ENCODE data around the gene PHF2.
A peak's percentile ranks its signal among the peaks of the same experiment; 100 is the strongest.

Gene PHF2

DNA sequence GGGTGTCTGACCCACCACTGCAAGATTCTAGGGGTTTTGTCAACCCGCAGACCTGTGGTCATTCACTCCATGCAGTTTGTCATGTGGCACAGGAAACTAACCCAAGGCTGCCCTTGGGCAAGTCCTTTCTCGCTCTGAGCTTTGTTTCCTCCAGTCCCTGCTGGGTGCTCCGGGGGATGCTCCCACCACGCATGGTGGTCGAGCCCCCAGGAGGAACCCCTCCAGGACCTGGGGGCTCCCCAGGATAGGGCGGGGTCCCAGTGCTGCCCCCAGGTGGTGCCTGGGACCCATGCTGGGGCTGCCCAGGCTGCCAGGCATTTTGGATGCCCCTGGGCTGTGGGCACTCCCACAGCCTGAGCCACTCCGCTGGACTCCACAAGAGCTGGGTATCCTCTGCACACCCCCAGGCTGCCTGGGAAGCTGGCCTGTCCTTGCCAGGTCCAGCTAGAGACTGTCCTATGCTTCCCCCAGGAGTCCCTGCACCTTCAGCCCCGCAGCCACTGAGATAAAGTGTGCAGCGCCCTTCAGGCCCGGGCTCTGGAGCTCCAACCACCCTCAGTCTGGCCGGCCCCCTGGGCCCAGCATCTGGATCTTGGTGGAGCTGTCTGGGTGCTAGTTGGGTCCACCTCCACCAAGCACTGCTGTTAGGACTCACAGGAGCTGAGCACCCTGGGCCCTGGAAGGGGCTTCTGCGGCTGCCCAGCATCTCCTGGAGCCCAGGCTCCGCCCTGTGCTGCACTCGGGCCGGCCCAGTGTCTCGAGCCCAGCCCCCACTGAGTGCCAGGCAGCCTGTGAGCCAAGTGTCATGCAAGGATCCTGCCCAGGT is 104.3 kb downstream of the PHF2 start:
- TF ChIP-seq Cebpa-rat (IDR thresholded peaks at IDR 0.05), result no peak

GRCh38 chr9:93681269-93682154 is 105.1 kb downstream of the PHF2 start:
- peaks cover 11% of the 10 kb centered on the region; the same call in 1 of the 2 replicates for H4K20me1 ChIP-seq
- no peak overlapping the region for H3K4me3 ChIP-seq
- no peaks in the 10 kb centered on the region for H3K9me3 ChIP-seq
- no peak overlapping the region for H3K4me2 ChIP-seq
- H3K4me1 ChIP-seq, result peaks cover 16% of the 10 kb centered on the region
- H3K27me3 ChIP-seq, result no peaks in the 10 kb centered on the region
- TF ChIP-seq Cebpa-rat (IDR thresholded peaks at IDR 0.05), result no peak
- peaks cover 28% of the 10 kb centered on the region for H3K36me3 ChIP-seq
- no peak overlapping the region for H3K27ac ChIP-seq
- H3K9ac ChIP-seq, result no peak overlapping the region

More for the DNA sequence above, 104.3 kb downstream of the PHF2 start:
- Histone ChIP-seq H3K9ac (no peak overlapping the region), H3K36me3 (peaks cover 36% of the 10 kb centered on the region), H3K4me3 (no peak overlapping the region), H4K20me1 (peaks cover 13% of the 10 kb centered on the region; the same call in 1 of the 2 replicates), H3K4me1 (peaks cover 16% of the 10 kb centered on the region), H3K4me2 (no peak overlapping the region), H3K27ac (no peak overlapping the region), H3K27me3 (no peaks in the 10 kb centered on the region), H3K9me3 (no peaks in the 10 kb centered on the region)

DNA sequence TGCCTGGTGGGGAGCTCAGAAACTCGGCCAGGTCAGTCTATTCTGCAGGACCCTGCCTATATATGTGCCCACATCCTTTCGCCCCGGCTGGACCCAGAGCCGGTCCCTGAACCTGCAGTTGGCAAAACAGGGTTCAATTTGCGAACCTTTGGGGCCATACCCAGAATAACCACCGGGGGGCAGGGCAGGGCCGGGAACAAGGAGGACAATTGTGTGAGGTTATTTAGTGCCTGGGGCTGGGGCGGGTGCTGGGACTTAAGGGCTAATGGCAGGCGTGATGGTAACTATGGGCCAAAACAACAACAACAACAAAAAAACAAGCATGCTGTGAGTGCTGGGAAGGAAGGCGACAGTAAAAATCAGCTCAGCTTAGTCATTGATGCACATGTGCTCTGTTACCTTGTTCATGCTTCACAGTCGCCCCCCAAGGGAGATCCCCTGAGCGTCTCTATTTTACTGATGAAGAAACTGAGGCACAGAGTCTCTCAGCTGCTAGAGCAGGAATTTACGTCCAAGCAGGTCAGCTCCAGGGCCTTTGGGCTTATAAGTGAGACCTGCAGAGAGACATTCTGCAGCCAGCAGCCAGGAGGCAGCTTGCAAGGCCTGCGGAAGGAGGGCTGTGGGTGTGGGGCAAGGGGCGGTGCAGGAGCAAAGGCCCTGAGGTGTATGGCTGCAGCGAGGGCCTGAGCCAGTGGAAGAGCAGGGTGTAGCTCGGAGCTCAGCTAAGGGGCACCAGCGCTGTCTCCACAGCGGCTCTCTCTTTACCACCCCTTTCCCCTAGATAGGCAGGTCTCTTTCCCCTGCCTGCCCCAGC is 106.0 kb downstream of the PHF2 start:
- H3K9me3 ChIP-seq, result peaks cover 6% of the 10 kb centered on the region; the same call in 1 of the 2 replicates
- H3K9ac ChIP-seq, result no peak overlapping the region
- peaks cover 11% of the 10 kb centered on the region; the same call in 1 of the 2 replicates for H4K20me1 ChIP-seq
- H3K4me1 ChIP-seq, result peaks cover 16% of the 10 kb centered on the region
- no peak overlapping the region for H3K27ac ChIP-seq
- H3K36me3 ChIP-seq, result peaks cover 19% of the 10 kb centered on the region
- H3K4me2 ChIP-seq, result no peak overlapping the region
- no peak for TF ChIP-seq Cebpa-rat (IDR thresholded peaks at IDR 0.05)
- H3K27me3 ChIP-seq, result no peaks in the 10 kb centered on the region
- H3K4me3 ChIP-seq, result no peak overlapping the region

DNA sequence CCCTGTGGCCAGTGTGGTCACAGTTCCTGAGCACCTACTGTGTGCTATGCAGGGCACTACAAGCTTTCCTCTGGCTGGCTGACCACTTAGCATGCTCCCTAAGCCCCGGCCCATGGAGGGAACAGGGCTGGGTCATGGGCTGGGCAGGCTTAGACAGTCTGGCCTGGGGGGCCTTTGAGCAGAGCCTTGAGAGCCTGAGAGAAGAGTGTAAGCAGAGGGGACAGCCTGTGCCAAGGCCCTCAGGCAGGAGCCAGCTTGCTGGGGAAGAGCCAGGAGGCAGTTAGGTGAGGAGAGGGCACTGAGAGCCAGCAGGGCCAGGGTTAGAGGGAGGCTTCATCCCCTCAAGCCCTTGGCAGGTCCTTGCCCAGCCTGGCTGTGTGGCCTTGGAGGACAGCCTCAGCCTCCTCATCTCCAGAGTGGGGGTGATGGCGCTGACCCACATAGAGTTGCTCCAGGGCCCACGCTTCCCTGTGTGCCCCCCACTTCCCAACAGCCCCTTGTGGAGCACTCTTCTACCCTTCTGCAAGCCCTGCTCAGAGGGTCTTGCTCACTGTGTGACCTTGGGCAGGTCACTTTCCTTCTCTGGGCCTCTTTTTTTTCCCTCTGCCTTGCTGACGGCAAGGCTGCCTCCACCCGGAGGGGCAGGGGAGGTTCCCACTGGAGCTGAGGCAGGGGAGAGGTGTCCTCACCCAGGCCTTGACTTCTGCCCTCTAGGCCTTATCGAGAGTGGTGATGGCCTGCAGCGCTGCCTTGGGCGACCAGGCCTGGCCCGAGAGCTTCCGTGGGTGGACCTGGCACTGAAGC is 107.1 kb downstream of the PHF2 start:
- H3K36me3 ChIP-seq, result peaks cover 8% of the 10 kb centered on the region
- no peak overlapping the region for H3K27ac ChIP-seq
- no peak overlapping the region for H3K4me3 ChIP-seq
- no peaks in the 10 kb centered on the region for H3K27me3 ChIP-seq
- no peak for TF ChIP-seq Cebpa-rat (IDR thresholded peaks at IDR 0.05)
- H3K9ac ChIP-seq, result no peak overlapping the region
- H3K4me1 ChIP-seq, result peaks cover 9% of the 10 kb centered on the region
- peaks cover 17% of the 10 kb centered on the region for H3K9me3 ChIP-seq
- H4K20me1 ChIP-seq, result peaks cover under 1% of the 10 kb centered on the region; the same call in 1 of the 2 replicates
- H3K4me2 ChIP-seq, result no peak overlapping the region

- Histone ChIP-seq H3K4me2 (no peak overlapping the region), H3K4me3 (no peak overlapping the region), H4K20me1 (no peaks in the 10 kb centered on the region), H3K27me3 (no peaks in the 10 kb centered on the region), H3K9ac (no peak overlapping the region), H3K9me3 (peaks cover 25% of the 10 kb centered on the region), H3K4me1 (peaks cover 9% of the 10 kb centered on the region), H3K36me3 (peaks cover 8% of the 10 kb centered on the region; the same call in 1 of the 2 replicates), H3K27ac (no peak overlapping the region)
- TF ChIP-seq Cebpa-rat (IDR thresholded peaks at IDR 0.05), result no peak
Measured at GRCh38 chr9:93684161-93684765, 107.9 kb downstream of the PHF2 start.

GRCh38 chr9:93684806-93685543 is 108.6 kb downstream of the PHF2 start:
- no peaks in the 10 kb centered on the region for H3K27me3 ChIP-seq
- TF ChIP-seq Cebpa-rat (IDR thresholded peaks at IDR 0.05), result no peak
- no peak overlapping the region for H3K9ac ChIP-seq
- H4K20me1 ChIP-seq, result no peaks in the 10 kb centered on the region
- H3K4me3 ChIP-seq, result no peak overlapping the region
- no peak overlapping the region for H3K27ac ChIP-seq
- peak overlapping the region; percentile 31 for H3K4me2 ChIP-seq
- H3K9me3 ChIP-seq, result peaks cover 28% of the 10 kb centered on the region
- peaks cover 2% of the 10 kb centered on the region; the same call in 1 of the 2 replicates for H3K36me3 ChIP-seq
- peaks cover 9% of the 10 kb centered on the region for H3K4me1 ChIP-seq

GRCh38 chr9:93686127-93686879 is 109.9 kb downstream of the PHF2 start:
- Histone ChIP-seq H3K9me3 (peaks cover 36% of the 10 kb centered on the region), H4K20me1 (no peaks in the 10 kb centered on the region), H3K36me3 (no peaks in the 10 kb centered on the region), H3K27ac (no peak overlapping the region), H3K4me3 (no peak overlapping the region), H3K27me3 (no peaks in the 10 kb centered on the region), H3K4me2 (no peak overlapping the region), H3K4me1 (peaks cover 9% of the 10 kb centered on the region), H3K9ac (no peak overlapping the region)
- no peak for TF ChIP-seq Cebpa-rat (IDR thresholded peaks at IDR 0.05)

Measured in BLaER1 (cell line).